PC-3 (cell line): ENCODE data around the gene TMEM132D. TPM values are rescaled to one million over a fixed set of nuclear protein-coding genes. Genes with fewer than 3 reads are reported as not detected.

Source experiments
- ATAC-seq: fragments of 200-7000 bp; cut with Tn5 transposase; 2 replicates; pipeline ENCODE4 v1.9.1; 2020; ENCODE audit warnings: mild to moderate bottlenecking, moderate library complexity
- BruUV-seq: library from RNA; stranded (reverse); fragments of 400-500 nt; replicated peaks from 2 replicates; lab custom pipeline; 2021; lab: Mats Ljungman, UMichigan
- CTCF ChIA-PET: fragments of 300-600 bp; sonication (Branson Sonifier 250); formaldehyde crosslinking; loops from one replicate; lab custom pipeline; 2022; ENCODE audit warnings: antibody characterized with exemption; lab: Charles Lee
- POLR2A ChIA-PET: fragments of 300-600 bp; sonication (Branson Sonifier 250); formaldehyde crosslinking; loops from one replicate; lab custom pipeline; 2022; ENCODE audit warnings: antibody characterized with exemption; ENCODE audit not compliant: unreplicated experiment; lab: Charles Lee
- DNase-seq: peaks from one replicate; pipeline ENCODE4 v3.0.0-alpha.2; 2015
- H2AFZ ChIP-seq: fragments of 300-600 bp; sonication (generic); 2 replicates; pipeline ENCODE4 v1.6.0; 2016; ENCODE audit warnings: antibody characterized with exemption, low read length
- H3F3A ChIP-seq: fragments of 300-600 bp; sonication (generic); one replicate; pipeline ENCODE4 v1.6.0; 2017; ENCODE audit warnings: antibody characterized with exemption, low read length, control low read depth, mild to moderate bottlenecking; ENCODE audit not compliant: unreplicated experiment
- H3K27ac ChIP-seq: fragments of 300-600 bp; sonication (generic); 2 replicates; pipeline ENCODE4 v1.5.1; 2016; ENCODE audit warnings: mild to moderate bottlenecking, low read length
- H3K27me3 ChIP-seq: fragments of 300-600 bp; sonication (generic); 2 replicates; pipeline ENCODE4 v1.6.1; 2016; ENCODE audit warnings: low read length, mixed read lengths
- H3K36me3 ChIP-seq: fragments of 300-600 bp; sonication (generic); 2 replicates; pipeline ENCODE4 v1.6.1; 2016; ENCODE audit warnings: low read depth, mixed run types, low read length, mixed read lengths
- H3K4me1 ChIP-seq: fragments of 300-600 bp; sonication (generic); 2 replicates; pipeline ENCODE4 v1.5.1; 2016; ENCODE audit warnings: low read length; ENCODE audit not compliant: insufficient read depth
- H3K4me2 ChIP-seq: fragments of 300-600 bp; sonication (generic); 2 replicates; pipeline ENCODE4 v1.6.0; 2016; ENCODE audit warnings: low read length
- H3K4me3 ChIP-seq: fragments of 300-600 bp; sonication (generic); 2 replicates; pipeline ENCODE4 v1.5.1; 2016; ENCODE audit warnings: mild to moderate bottlenecking, low read length, mixed read lengths
- H3K79me2 ChIP-seq: fragments of 300-600 bp; sonication (generic); 2 replicates; pipeline ENCODE4 v1.6.1; 2017; ENCODE audit warnings: low read length, mixed read lengths
- H3K9ac ChIP-seq: fragments of 300-600 bp; sonication (generic); 2 replicates; pipeline ENCODE4 v1.6.0; 2016; ENCODE audit warnings: mild to moderate bottlenecking, low read length
- H3K9me2 ChIP-seq: fragments of 300-600 bp; sonication (generic); replicated peaks from 2 replicates; pipeline ENCODE4 v1.6.1; 2016; ENCODE audit warnings: mixed run types, low read length, mixed read lengths
- H3K9me3 ChIP-seq: fragments of 300-600 bp; sonication (generic); 2 replicates; pipeline ENCODE4 v1.6.1; 2016; ENCODE audit warnings: low read length, mixed read lengths
- H4K20me1 ChIP-seq: fragments of 300-600 bp; sonication (generic); 2 replicates; pipeline ENCODE4 v1.6.1; 2016; ENCODE audit warnings: low read length, mixed read lengths
- CTCF ChIP-seq: fragments of 300-600 bp; sonication (generic); conservative IDR thresholded peaks from 2 replicates; pipeline ENCODE4 v1.5.1; 2017; ENCODE audit warnings: antibody characterized with exemption, low read depth, mild to moderate bottlenecking, low read length
- EZH2 ChIP-seq: fragments of 300-600 bp; sonication (generic); IDR thresholded peaks from one replicate; pipeline ENCODE4 v1.6.1; 2017; ENCODE audit warnings: antibody characterized with exemption, mild to moderate bottlenecking, low read length; ENCODE audit not compliant: unreplicated experiment
- EZH2phosphoT487 ChIP-seq: fragments of 300-600 bp; sonication (generic); IDR thresholded peaks from 2 replicates; pipeline ENCODE4 v1.6.1; 2018; ENCODE audit warnings: mild to moderate bottlenecking, antibody characterized with exemption, low read length, borderline replicate concordance
- intact Hi-C: fragments of 100-400 bp; cut with micrococcal nuclease; formaldehyde crosslinking; loops from 2 replicates; pipeline ENCODE4 v1.9.0; 2023
- total RNA-seq: library from RNA; depleted of rRNA; stranded (reverse); fragments of >200 nt; gene quantifications from 2 replicates; pipeline ENCODE4 v1.2.3, GENCODE V29; 2014

TMEM132D gene
- total RNA-seq, 1 experiment from 2014 or later: not detected

- Histone ChIP-seq H3K9me2 (no peaks in the 10 kb centered on the region), H4K20me1 (no peaks in the 10 kb centered on the region), H3K79me2 (no peaks in the 10 kb centered on the region), H3F3A (no peaks in the 10 kb centered on the region), H3K36me3 (no peaks in the 10 kb centered on the region), H3K27me3 (no peaks in the 10 kb centered on the region), H3K9me3 (no peaks in the 10 kb centered on the region), H3K4me1 (no peaks in the 10 kb centered on the region), H3K9ac (no peak overlapping the region), H2AFZ (no peak overlapping the region), H3K4me3 (no peak overlapping the region), H3K27ac (no peak overlapping the region), H3K4me2 (no peak overlapping the region)
- TF ChIP-seq EZH2phosphoT487 (no peak), EZH2 (no peak), CTCF (no peak)
- ChIA-PET CTCF (no interaction called here), POLR2A (no interaction called here)
- DNase-seq (no peak), ATAC-seq (no peak)
- intact Hi-C loops: no loop called here
- BruUV-seq: no TSS peak
These were observed 742.3 kb downstream of the TMEM132D start for GRCh38 chr12:129161511-129161910.

- no peak overlapping the region for H3K4me3 ChIP-seq
- no peak overlapping the region for H2AFZ ChIP-seq
- H4K20me1 ChIP-seq: no peaks in the 10 kb centered on the region
- H3F3A ChIP-seq: no peaks in the 10 kb centered on the region
- no peak overlapping the region for H3K9ac ChIP-seq
- DNase-seq: no peak
- ChIA-PET POLR2A (interaction anchor here (0.5 kb wide), 1 partner anchor 37 kb away, joined by 3 read pairs; no protein-coding TSS in a partner anchor), CTCF (no interaction called here)
- intact Hi-C loops: no loop called here
- H3K27me3 ChIP-seq: no peaks in the 10 kb centered on the region
- no peaks in the 10 kb centered on the region for H3K9me2 ChIP-seq
- no peak overlapping the region for H3K4me2 ChIP-seq
- ATAC-seq: no peak
- no peaks in the 10 kb centered on the region for H3K9me3 ChIP-seq
- BruUV-seq: no TSS peak
- TF ChIP-seq EZH2phosphoT487 (no peak), EZH2 (no peak), CTCF (no peak)
- H3K36me3 ChIP-seq: no peaks in the 10 kb centered on the region
- no peak overlapping the region for H3K27ac ChIP-seq
- no peaks in the 10 kb centered on the region for H3K79me2 ChIP-seq
- H3K4me1 ChIP-seq: no peaks in the 10 kb centered on the region
These were observed 743.5 kb downstream of the TMEM132D start for GRCh38 chr12:129160282-129160681.

- DNase-seq (no peak), ATAC-seq (no peak)
- no peaks in the 10 kb centered on the region for H3K79me2 ChIP-seq
- CTCF ChIA-PET: no interaction called here
- H4K20me1 ChIP-seq: no peaks in the 10 kb centered on the region
- TF ChIP-seq CTCF (no peak), EZH2 (no peak), EZH2phosphoT487 (no peak)
- peaks cover 48% of the 10 kb centered on the region for H3K27me3 ChIP-seq
- H2AFZ ChIP-seq: no peak overlapping the region
- H3K9me3 ChIP-seq: no peaks in the 10 kb centered on the region; the same call in 1 of the 2 replicates
- H3K4me3 ChIP-seq: no peak overlapping the region
- no peak overlapping the region for H3K27ac ChIP-seq
- H3K4me1 ChIP-seq: no peaks in the 10 kb centered on the region
- no TSS peak for BruUV-seq
- no peak overlapping the region for H3K4me2 ChIP-seq
- intact Hi-C loops: no loop called here
- H3K9ac ChIP-seq: no peak overlapping the region
- H3K36me3 ChIP-seq: no peaks in the 10 kb centered on the region
- H3F3A ChIP-seq: no peaks in the 10 kb centered on the region
- H3K9me2 ChIP-seq: no peaks in the 10 kb centered on the region
- POLR2A ChIA-PET: no interaction called here
These were observed 751.3 kb downstream of the TMEM132D start for GRCh38 chr12:129152351-129153104.
